ENCODE measurements around the gene CCDC12. TPM values are rescaled to one million over a fixed set of nuclear protein-coding genes. Genes with fewer than 3 reads are reported as not detected.
A peak's percentile ranks its signal among the peaks of the same experiment; 100 is the strongest.

Gene CCDC12
- total and polyA plus RNA-seq, 4 donors: 34.2 to 129 (median 70.0) TPM

DNA sequence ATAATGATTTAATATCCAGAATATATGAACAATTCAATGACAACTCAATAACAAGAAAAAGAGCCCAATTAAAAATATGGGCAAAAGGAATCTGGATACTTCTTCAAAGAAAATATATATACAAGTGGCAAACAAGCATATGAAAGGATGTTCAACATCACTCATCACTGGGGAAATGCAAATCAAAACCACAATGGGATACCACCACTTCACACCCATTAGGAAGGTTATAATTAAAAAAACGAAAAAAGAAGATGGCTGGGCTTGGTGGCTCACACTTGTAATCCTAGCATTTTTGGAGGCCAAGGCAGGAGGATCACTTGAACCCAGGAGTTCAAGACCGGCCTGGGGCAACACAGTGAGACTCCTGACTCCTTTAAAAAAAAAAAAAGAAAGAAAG is 4.1 kb downstream of the CCDC12 start:
- Histone ChIP-seq H3K4me1 (ENCODE audit: control insufficient read depth in 5 of 5, insufficient read depth in 5 of 5, low read length in 5 of 5) (peaks cover 4 to 39% (median 24%) of the 10 kb centered on the region in 5 donors), H3K9ac (ENCODE audit: insufficient read depth in 1 of 2, low read length in 2 of 2) (no peak overlapping the region), H3K9me3 (ENCODE audit: control insufficient read depth in 4 of 4, insufficient read depth in 3 of 4, low read length in 3 of 4) (no peaks in the 10 kb centered on the region), H3K27me3 (ENCODE audit: control insufficient read depth in 3 of 3, insufficient read depth in 3 of 3, low read length in 2 of 3) (no peaks in the 10 kb centered on the region), H3K36me3 (ENCODE audit: control insufficient read depth in 4 of 4, insufficient read depth in 4 of 4, low read length in 4 of 4) (peaks cover 0 to 3% (median 2%) of the 10 kb centered on the region in 4 donors), H3K27ac (ENCODE audit: low read depth in 1 of 2, low read length in 1 of 2) (no peak overlapping the region), H3K4me3 (no peak overlapping the region)
- TF ChIP-seq CTCF (IDR thresholded peaks at IDR 0.05; ENCODE audit: control extremely low read depth, extremely low read depth): no peak
- WGBS, 2 donors: 78 to 84% methylated on average over 2 of the region's 2 CpGs
- DNase-seq: no peak
- no peak for ATAC-seq (ENCODE audit: insufficient read depth, low FRiP score)

DNA sequence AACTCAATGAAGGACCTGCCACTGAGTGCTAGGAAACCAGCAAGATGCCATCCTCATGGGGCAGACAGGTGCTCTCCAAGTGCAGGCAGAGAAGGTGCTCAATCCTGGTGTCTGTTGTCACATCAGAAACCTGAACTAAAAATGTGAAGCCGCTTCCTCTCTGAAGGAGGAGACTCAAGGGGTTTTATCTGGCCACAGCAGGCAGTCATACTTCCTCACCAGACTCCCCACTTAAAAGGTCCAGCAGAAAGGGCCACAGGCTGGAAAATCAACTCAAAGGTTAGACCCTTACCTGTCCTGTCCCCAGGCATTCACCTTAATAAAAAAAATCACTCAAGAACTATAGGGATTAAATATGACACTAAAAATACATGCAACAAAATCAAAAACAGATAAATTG is 4.8 kb downstream of the CCDC12 start:
- no peak for DNase-seq
- H3K4me3 ChIP-seq: no peak overlapping the region
- no peaks in the 10 kb centered on the region for H3K27me3 ChIP-seq (ENCODE audit: control insufficient read depth in 3 of 3, insufficient read depth in 3 of 3, low read length in 2 of 3)
- H3K9ac ChIP-seq (ENCODE audit: insufficient read depth in 1 of 2, low read length in 2 of 2): no peak overlapping the region
- no peaks in the 10 kb centered on the region for H3K9me3 ChIP-seq (ENCODE audit: control insufficient read depth in 4 of 4, insufficient read depth in 3 of 4, low read length in 3 of 4)
- H3K4me1 ChIP-seq (ENCODE audit: control insufficient read depth in 5 of 5, insufficient read depth in 5 of 5, low read length in 5 of 5): peaks cover 4 to 45% (median 28%) of the 10 kb centered on the region in 5 donors
- 25 to 52% methylated on average over 1 of the region's 1 CpG for WGBS, 2 donors
- TF ChIP-seq CTCF (IDR thresholded peaks at IDR 0.05; ENCODE audit: control extremely low read depth, extremely low read depth): no peak
- peaks cover 0 to 3% (median 2%) of the 10 kb centered on the region in 4 donors for H3K36me3 ChIP-seq (ENCODE audit: control insufficient read depth in 4 of 4, insufficient read depth in 4 of 4, low read length in 4 of 4)
- ATAC-seq (ENCODE audit: insufficient read depth, low FRiP score): no peak
- H3K27ac ChIP-seq (ENCODE audit: low read depth in 1 of 2, low read length in 1 of 2): peak overlapping the region in 1 of 2 donors; percentile 57

DNA sequence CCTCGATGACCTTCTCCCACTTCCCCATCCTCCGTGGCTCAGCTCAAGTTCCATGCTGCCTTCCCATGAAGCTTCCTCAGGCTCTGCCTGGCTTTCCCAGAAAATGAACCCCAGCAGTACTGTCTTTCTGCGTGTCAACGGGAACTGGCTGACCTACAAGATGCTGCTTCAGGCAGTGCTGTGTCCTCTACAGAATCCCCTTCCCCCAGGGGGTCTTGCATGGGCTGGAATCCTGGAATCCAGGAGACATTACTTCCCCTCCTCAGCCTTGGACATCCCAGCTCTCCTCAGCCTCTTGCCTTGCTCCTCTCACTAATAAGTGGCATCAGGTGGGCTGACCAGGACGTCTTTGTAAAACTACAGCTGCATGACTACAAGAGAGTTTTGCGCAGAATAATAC is 5.4 kb downstream of the CCDC12 start:
- no peak for TF ChIP-seq CTCF (IDR thresholded peaks at IDR 0.05; ENCODE audit: control extremely low read depth, extremely low read depth)
- no peak overlapping the region for H3K4me3 ChIP-seq
- no peaks in the 10 kb centered on the region for H3K9me3 ChIP-seq (ENCODE audit: control insufficient read depth in 4 of 4, insufficient read depth in 3 of 4, low read length in 3 of 4)
- H3K27me3 ChIP-seq (ENCODE audit: control insufficient read depth in 3 of 3, insufficient read depth in 3 of 3, low read length in 2 of 3): no peaks in the 10 kb centered on the region
- peaks cover 0 to 3% (median 2%) of the 10 kb centered on the region in 4 donors for H3K36me3 ChIP-seq (ENCODE audit: control insufficient read depth in 4 of 4, insufficient read depth in 4 of 4, low read length in 4 of 4)
- peaks cover 4 to 45% (median 31%) of the 10 kb centered on the region in 5 donors for H3K4me1 ChIP-seq (ENCODE audit: control insufficient read depth in 5 of 5, insufficient read depth in 5 of 5, low read length in 5 of 5)
- ATAC-seq (ENCODE audit: insufficient read depth, low FRiP score): no peak
- WGBS, 2 donors: 41 to 51% methylated on average over 6 of the region's 6 CpGs
- peak overlapping the region; percentile 51 to 83 for H3K27ac ChIP-seq (ENCODE audit: low read depth in 1 of 2, low read length in 1 of 2)
- no peak overlapping the region for H3K9ac ChIP-seq (ENCODE audit: insufficient read depth in 1 of 2, low read length in 2 of 2)
- DNase-seq: no peak
